K562 (cell line): Measurements from ENCODE around the gene NMT1. TPM values are rescaled to one million over a fixed set of nuclear protein-coding genes. Genes with fewer than 3 reads are reported as not detected.

Source experiments
- EP300 ChIP-seq: IDR thresholded peaks from 2 replicates; pipeline ENCODE4 v1.6.1; 2012; ENCODE audit warnings: low read length, improper control_type of control experiment
- FOXP1 ChIP-seq: sonication (generic); formaldehyde crosslinking; IDR thresholded peaks from 2 replicates; pipeline ENCODE4 v1.8.0; 2022; ENCODE audit warnings: mild to moderate bottlenecking, missing genetic modification reagents
- NR2C1 ChIP-seq, 2 experiments: fragments of 450-650 bp; IDR thresholded peaks; 2 replicates each; pipeline ENCODE4 v1.6.1; 2017; ENCODE audit warnings: mild to moderate bottlenecking in 2 of 2, antibody characterized with exemption in 1 of 2, inconsistent platforms in 1 of 2, missing compliant biosample characterization in 1 of 2, missing genetic modification characterization in 1 of 2
- NR4A1 ChIP-seq, 2 experiments: fragments of 250-450 bp in 1 of 2; fragments of 450-650 bp in 1 of 2; sonication (Bioruptor Pico) in 1 of 2; IDR thresholded peaks; 2 replicates each; pipeline versions ENCODE4 v1.4.0 to v1.6.1; 2016 to 2020; ENCODE audit warnings: mild to moderate bottlenecking in 2 of 2, missing compliant biosample characterization in 1 of 2, missing genetic modification characterization in 1 of 2, moderate library complexity in 1 of 2
- POLR2A ChIP-seq: fragments of 450-650 bp; conservative IDR thresholded peaks from 2 replicates; pipeline ENCODE4 v1.6.1; 2016
- POLR2B ChIP-seq: fragments of 450-650 bp; IDR thresholded peaks from 2 replicates; pipeline ENCODE4 v1.6.1; 2018; ENCODE audit warnings: low read depth; ENCODE audit not compliant: partially characterized antibody
- POLR2G ChIP-seq: fragments of 200-400 bp; formaldehyde crosslinking; IDR thresholded peaks from 2 replicates; pipeline ENCODE4 v1.6.1; 2017; ENCODE audit warnings: low read depth, mild to moderate bottlenecking, antibody characterized with exemption, low read length, moderate library complexity
- SMAD2 ChIP-seq: fragments of 150-350 bp; IDR thresholded peaks from 2 replicates; pipeline ENCODE4 v1.6.1; 2014; ENCODE audit warnings: low read depth, mild to moderate bottlenecking, low read length
- SRF ChIP-seq, 2 experiments: fragments of 250-450, 450-650 bp in 1 of 2; sonication (Bioruptor Pico) in 1 of 2; sonication (generic) in 1 of 2; formaldehyde crosslinking; IDR thresholded peaks; 2 replicates each; pipeline versions ENCODE4 v1.5.0 to v1.5.1; 2020 to 2022; ENCODE audit warnings: mild to moderate bottlenecking in 1 of 2, missing genetic modification reagents in 1 of 2
- TAF7 ChIP-seq: fragments of 450-650 bp; IDR thresholded peaks from 2 replicates; pipeline ENCODE4 v1.6.1; 2016; ENCODE audit warnings: missing genetic modification characterization, missing compliant biosample characterization
- TRIM28 ChIP-seq: fragments of 450-650 bp; IDR thresholded peaks from 2 replicates; pipeline ENCODE4 v1.6.1; 2017
- YY1 ChIP-seq, 3 experiments: IDR thresholded peaks; 2 replicates each; pipeline ENCODE4 v1.6.1; 2011; ENCODE audit warnings: low read length in 2 of 3, mild to moderate bottlenecking in 2 of 3, moderate library complexity in 2 of 3, borderline replicate concordance in 1 of 3, control low read depth in 1 of 3, low read depth in 1 of 3; ENCODE audit not compliant: insufficient read depth in 3 of 3, insufficient replicate concordance in 2 of 3, control insufficient read depth in 1 of 3, insufficient read length in 1 of 3; ENCODE audit errors: extremely low read depth in 1 of 3
- ZNF175 ChIP-seq: fragments of 200-800 bp; sonication (Bioruptor generic); IDR thresholded peaks from 2 replicates; pipeline ENCODE4 v1.6.1; 2016; ENCODE audit warnings: low read depth, mild to moderate bottlenecking, missing genetic modification characterization, missing compliant biosample characterization
- ZNF197 ChIP-seq: fragments of 200-800 bp; sonication (Bioruptor generic); IDR thresholded peaks from 2 replicates; pipeline ENCODE4 v1.6.1; 2016; ENCODE audit warnings: low read depth, missing genetic modification characterization, missing compliant biosample characterization
- ZNF695 ChIP-seq: fragments of 450-650 bp; formaldehyde crosslinking; IDR thresholded peaks from 2 replicates; pipeline ENCODE4 v1.4.0; 2020; ENCODE audit warnings: mild to moderate bottlenecking, moderate library complexity
- polyA plus RNA-seq, 8 experiments: library from polyadenylated mRNA; depleted of rRNA in 4 of 8; stranded (reverse) in 5 of 8; unstranded in 3 of 8; fragments of >200 nt; fragmentation: Nextera tagmentation in 2 of 8; fragmentation: Illumina TruSeq in 1 of 8; extraction: Ambion mirVana in 2 of 8; extraction: Trizol in 1 of 8; gene quantifications; 2 replicates each; pipeline versions ENCODE4 v1.2.1 to v1.2.3, GENCODE V29; 2011 to 2014; ENCODE audit warnings: inconsistent platforms in 1 of 8, missing spikeins in 1 of 8
- total RNA-seq, 7 experiments: library from RNA; depleted of rRNA in 6 of 7; stranded (reverse); fragments of >200 nt in 6 of 7; fragmentation: Illumina TruSeq in 2 of 7; extraction: Trizol in 2 of 7; gene quantifications; 2 replicates each; pipeline versions ENCODE4 v1.2.1 to v1.2.3, GENCODE V29; 2011 to 2021; ENCODE audit warnings: low replicate concordance in 1 of 7
- TF ChIP-seq, protein P1 (sequence below), 2 experiments: fragments of 450-650 bp; IDR thresholded peaks; 2 replicates each; pipeline ENCODE4 v1.6.1; 2018; ENCODE audit warnings: mild to moderate bottlenecking in 2 of 2, low read depth in 1 of 2; ENCODE audit not compliant: partially characterized antibody in 2 of 2
- TF ChIP-seq, protein P2 (sequence below): fragments of 200-800 bp; sonication (Bioruptor generic); IDR thresholded peaks from 2 replicates; pipeline ENCODE4 v1.6.1; 2017; ENCODE audit warnings: missing genetic modification characterization, missing compliant biosample characterization
- TF ChIP-seq, protein P3 (sequence below): fragments of 200-400 bp; formaldehyde crosslinking; IDR thresholded peaks from 2 replicates; pipeline ENCODE4 v1.6.1; 2017; ENCODE audit warnings: mild to moderate bottlenecking, low read depth, low read length, moderate library complexity

Gene NMT1
- total and polyA plus RNA-seq, 9 of the 15 experiments (the other 6 are each of a cell fraction or from before 2014, with no cell fraction given): 86.7 to 569 (median 213) TPM

DNA sequence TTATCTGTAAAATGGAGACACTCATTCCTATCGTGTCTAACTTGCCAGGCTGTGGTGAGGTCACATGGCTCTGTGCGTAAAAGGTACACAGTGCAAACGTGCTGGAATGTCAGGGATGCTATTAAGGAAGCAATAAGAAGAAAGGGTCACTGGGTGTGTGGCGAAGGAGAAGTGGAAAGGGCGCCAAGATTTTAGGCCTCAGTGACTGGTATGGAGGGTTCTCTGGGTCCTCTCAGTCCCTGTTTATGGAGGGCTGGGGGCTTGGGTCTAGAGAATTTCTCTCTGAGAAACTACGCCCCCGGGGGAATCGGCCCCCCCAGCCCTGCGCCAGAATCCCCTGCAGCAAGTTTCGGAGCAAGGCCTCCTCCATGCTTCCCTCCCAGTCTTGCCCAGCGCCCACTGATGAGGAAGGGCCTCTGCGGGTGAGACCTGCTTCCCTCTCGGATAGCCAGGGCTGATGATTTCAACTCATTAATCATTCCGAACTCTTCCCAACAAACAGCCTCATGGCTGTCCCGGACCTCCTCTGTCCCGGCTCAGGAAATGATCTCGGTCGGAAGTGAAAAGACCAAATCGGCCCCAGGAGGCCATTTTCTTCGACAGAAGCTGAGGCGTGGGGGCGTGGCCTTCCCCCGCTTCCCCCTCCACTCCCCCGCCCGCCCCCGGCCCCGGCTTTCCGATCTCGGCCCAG lies 85.9 kb downstream of the NMT1 start (continued):
- TF ChIP-seq POLR2G: peak; percentile 11; the same call in 1 of the 2 replicates
- TF ChIP-seq FOXP1 (CRISPR knock-in tag): no peak
- peak in 1 of 2 experiments; percentile 75; a peak in 1 of 4 replicates for TF ChIP-seq SRF (CRISPR knock-in tag; IDR thresholded peaks at IDR 0.05)
- TF ChIP-seq, protein P1, sequence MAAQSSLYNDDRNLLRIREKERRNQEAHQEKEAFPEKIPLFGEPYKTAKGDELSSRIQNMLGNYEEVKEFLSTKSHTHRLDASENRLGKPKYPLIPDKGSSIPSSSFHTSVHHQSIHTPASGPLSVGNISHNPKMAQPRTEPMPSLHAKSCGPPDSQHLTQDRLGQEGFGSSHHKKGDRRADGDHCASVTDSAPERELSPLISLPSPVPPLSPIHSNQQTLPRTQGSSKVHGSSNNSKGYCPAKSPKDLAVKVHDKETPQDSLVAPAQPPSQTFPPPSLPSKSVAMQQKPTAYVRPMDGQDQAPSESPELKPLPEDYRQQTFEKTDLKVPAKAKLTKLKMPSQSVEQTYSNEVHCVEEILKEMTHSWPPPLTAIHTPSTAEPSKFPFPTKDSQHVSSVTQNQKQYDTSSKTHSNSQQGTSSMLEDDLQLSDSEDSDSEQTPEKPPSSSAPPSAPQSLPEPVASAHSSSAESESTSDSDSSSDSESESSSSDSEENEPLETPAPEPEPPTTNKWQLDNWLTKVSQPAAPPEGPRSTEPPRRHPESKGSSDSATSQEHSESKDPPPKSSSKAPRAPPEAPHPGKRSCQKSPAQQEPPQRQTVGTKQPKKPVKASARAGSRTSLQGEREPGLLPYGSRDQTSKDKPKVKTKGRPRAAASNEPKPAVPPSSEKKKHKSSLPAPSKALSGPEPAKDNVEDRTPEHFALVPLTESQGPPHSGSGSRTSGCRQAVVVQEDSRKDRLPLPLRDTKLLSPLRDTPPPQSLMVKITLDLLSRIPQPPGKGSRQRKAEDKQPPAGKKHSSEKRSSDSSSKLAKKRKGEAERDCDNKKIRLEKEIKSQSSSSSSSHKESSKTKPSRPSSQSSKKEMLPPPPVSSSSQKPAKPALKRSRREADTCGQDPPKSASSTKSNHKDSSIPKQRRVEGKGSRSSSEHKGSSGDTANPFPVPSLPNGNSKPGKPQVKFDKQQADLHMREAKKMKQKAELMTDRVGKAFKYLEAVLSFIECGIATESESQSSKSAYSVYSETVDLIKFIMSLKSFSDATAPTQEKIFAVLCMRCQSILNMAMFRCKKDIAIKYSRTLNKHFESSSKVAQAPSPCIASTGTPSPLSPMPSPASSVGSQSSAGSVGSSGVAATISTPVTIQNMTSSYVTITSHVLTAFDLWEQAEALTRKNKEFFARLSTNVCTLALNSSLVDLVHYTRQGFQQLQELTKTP (IDR thresholded peaks at IDR 0.05; ENCODE audit: low read depth in 1 of 2, partially characterized antibody in 2 of 2): peak in 1 of 2 experiments; percentile 54
- no peak for TF ChIP-seq NR4A1 (CRISPR knock-in tag; IDR thresholded peaks at IDR 0.05)
- peak; percentile 92 for TF ChIP-seq NR4A1 (tag; IDR thresholded peaks at IDR 0.05)
- TF ChIP-seq ZNF197: 0 out of 2 replicates have a peak, but pooled peaks have one; percentile 69
- no peak for TF ChIP-seq SMAD2
- TF ChIP-seq POLR2B: peak; percentile 70
- peak; percentile 39; the same call in 1 of the 2 replicates for TF ChIP-seq EP300
- TF ChIP-seq, protein P2, sequence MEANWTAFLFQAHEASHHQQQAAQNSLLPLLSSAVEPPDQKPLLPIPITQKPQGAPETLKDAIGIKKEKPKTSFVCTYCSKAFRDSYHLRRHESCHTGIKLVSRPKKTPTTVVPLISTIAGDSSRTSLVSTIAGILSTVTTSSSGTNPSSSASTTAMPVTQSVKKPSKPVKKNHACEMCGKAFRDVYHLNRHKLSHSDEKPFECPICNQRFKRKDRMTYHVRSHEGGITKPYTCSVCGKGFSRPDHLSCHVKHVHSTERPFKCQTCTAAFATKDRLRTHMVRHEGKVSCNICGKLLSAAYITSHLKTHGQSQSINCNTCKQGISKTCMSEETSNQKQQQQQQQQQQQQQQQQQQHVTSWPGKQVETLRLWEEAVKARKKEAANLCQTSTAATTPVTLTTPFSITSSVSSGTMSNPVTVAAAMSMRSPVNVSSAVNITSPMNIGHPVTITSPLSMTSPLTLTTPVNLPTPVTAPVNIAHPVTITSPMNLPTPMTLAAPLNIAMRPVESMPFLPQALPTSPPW (CRISPR knock-in tag): peak; percentile 99; the same call in 1 of the 2 replicates
- TF ChIP-seq, protein P3, sequence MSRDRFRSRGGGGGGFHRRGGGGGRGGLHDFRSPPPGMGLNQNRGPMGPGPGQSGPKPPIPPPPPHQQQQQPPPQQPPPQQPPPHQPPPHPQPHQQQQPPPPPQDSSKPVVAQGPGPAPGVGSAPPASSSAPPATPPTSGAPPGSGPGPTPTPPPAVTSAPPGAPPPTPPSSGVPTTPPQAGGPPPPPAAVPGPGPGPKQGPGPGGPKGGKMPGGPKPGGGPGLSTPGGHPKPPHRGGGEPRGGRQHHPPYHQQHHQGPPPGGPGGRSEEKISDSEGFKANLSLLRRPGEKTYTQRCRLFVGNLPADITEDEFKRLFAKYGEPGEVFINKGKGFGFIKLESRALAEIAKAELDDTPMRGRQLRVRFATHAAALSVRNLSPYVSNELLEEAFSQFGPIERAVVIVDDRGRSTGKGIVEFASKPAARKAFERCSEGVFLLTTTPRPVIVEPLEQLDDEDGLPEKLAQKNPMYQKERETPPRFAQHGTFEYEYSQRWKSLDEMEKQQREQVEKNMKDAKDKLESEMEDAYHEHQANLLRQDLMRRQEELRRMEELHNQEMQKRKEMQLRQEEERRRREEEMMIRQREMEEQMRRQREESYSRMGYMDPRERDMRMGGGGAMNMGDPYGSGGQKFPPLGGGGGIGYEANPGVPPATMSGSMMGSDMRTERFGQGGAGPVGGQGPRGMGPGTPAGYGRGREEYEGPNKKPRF: no peak
- TF ChIP-seq ZNF175 (CRISPR knock-in tag): 0 out of 2 replicates have a peak, but pooled peaks have one; percentile 85
- peak; percentile 58 for TF ChIP-seq TAF7
- no peak for TF ChIP-seq TRIM28
- TF ChIP-seq ZNF695 (CRISPR knock-in tag): peak; percentile 53; the same call in 1 of the 2 replicates
- no peak; the same call in 1 of the 2 replicates for TF ChIP-seq NR2C1 (IDR thresholded peaks at IDR 0.05)
- peak; percentile 50 for TF ChIP-seq NR2C1 (tag; IDR thresholded peaks at IDR 0.05)
- peak; percentile 73 for TF ChIP-seq POLR2A
- TF ChIP-seq YY1 (IDR thresholded peaks at IDR 0.05; ENCODE audit: borderline replicate concordance in 1 of 3, control insufficient read depth in 1 of 3, extremely low read depth in 1 of 3, insufficient read depth in 3 of 3, insufficient read length in 1 of 3, insufficient replicate concordance in 2 of 3, low read depth in 1 of 3, low read length in 2 of 3): peak; percentile 48 to 91 (median 85)
